Stimulated activated effector memory CD8-positive, alpha-beta T cell treated with anti-CD3 and anti-CD28 coated beads, Interleukin-12 subunit alpha, Interleukin-12 subunit beta, amount 100 ng/mL, for 72 hours (primary cell): ENCODE results near the gene SYT7.
"Not testable (repeated sequence)": the region's sequence is repeated elsewhere in the genome, so short reads cannot be mapped to it uniquely, and the experiment has no call there.

Experiments used
- ATAC-seq: fragments of 150-1000 bp; cut with Tn5 transposase; 2 replicates; pipeline ENCODE4 v1.10.0; 2021
- DNase-seq, 2 donors: peaks; one replicate each; pipeline ENCODE4 v3.0.0; 2021 to 2022; ENCODE audit warnings: low spot score in 2 of 2
- H3K27ac Mint-ChIP-seq: one replicate; pipeline ENCODE4 v1.8.0; 2022; ENCODE audit warnings: mild to moderate bottlenecking, mixed read lengths
- H3K36me3 Mint-ChIP-seq: one replicate; pipeline ENCODE4 v1.8.0; 2022; ENCODE audit warnings: mild to moderate bottlenecking, mixed read lengths
- H3K4me1 Mint-ChIP-seq: one replicate; pipeline ENCODE4 v1.8.0; 2022; ENCODE audit warnings: mixed read lengths
- H3K4me3 Mint-ChIP-seq: one replicate; pipeline ENCODE4 v1.8.0; 2022; ENCODE audit warnings: mild to moderate bottlenecking, mixed read lengths
- H3K9me3 Mint-ChIP-seq: one replicate; pipeline ENCODE4 v1.8.0; 2022; ENCODE audit warnings: mixed read lengths

The SYT7 gene, protein sequence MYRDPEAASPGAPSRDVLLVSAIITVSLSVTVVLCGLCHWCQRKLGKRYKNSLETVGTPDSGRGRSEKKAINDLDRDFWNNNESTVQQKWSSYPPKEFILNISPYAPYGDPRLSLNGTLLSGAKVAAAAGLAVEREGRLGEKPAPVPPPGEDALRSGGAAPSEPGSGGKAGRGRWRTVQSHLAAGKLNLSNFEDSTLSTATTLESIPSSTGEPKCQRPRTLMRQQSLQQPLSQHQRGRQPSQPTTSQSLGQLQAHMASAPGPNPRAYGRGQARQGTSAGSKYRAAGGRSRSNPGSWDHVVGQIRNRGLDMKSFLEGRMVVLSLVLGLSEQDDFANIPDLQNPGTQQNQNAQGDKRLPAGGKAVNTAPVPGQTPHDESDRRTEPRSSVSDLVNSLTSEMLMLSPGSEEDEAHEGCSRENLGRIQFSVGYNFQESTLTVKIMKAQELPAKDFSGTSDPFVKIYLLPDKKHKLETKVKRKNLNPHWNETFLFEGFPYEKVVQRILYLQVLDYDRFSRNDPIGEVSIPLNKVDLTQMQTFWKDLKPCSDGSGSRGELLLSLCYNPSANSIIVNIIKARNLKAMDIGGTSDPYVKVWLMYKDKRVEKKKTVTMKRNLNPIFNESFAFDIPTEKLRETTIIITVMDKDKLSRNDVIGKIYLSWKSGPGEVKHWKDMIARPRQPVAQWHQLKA

GRCh38 chr11:61581030-61581928 lies at the start of gene SYT7:
Gene SYT7, minus strand, starts transcription at chr11:61581076. Its CDS starts 256 bp downstream, at chr11:61580820.
- ATAC-seq (peak; percentile 87), DNase-seq (peak; percentile 100)
- H3K4me3 Mint-ChIP-seq: peak within 1 kb of the TSS; percentile 72
- H3K27ac Mint-ChIP-seq: peak within 1 kb of the TSS; percentile 64
- H3K36me3 Mint-ChIP-seq: peaks cover 9% of the 10 kb centered on the region
- H3K9me3 Mint-ChIP-seq: no peaks in the 10 kb centered on the region
- H3K4me1 Mint-ChIP-seq: peaks cover 11% of the 10 kb centered on the region

- peak overlapping the region; percentile 12 for H3K27ac Mint-ChIP-seq
- H3K4me3 Mint-ChIP-seq: no peak overlapping the region
- no peak for DNase-seq
- ATAC-seq: no peak
- no peaks in the 10 kb centered on the region for H3K9me3 Mint-ChIP-seq
- no peaks in the 10 kb centered on the region for H3K36me3 Mint-ChIP-seq
- peaks cover 10% of the 10 kb centered on the region for H3K4me1 Mint-ChIP-seq
Observed at GRCh38 chr11:61630089-61630488, 49.2 kb upstream of the SYT7 start.

GRCh38 chr11:61629082-61629833 lies 48.4 kb upstream of the SYT7 start:
- Mint-ChIP-seq H3K4me3 (no peak overlapping the region), H3K36me3 (no peaks in the 10 kb centered on the region), H3K27ac (no peak overlapping the region), H3K4me1 (peaks cover 10% of the 10 kb centered on the region), H3K9me3 (no peaks in the 10 kb centered on the region)
- DNase-seq (no peak), ATAC-seq (no peak)

DNA sequence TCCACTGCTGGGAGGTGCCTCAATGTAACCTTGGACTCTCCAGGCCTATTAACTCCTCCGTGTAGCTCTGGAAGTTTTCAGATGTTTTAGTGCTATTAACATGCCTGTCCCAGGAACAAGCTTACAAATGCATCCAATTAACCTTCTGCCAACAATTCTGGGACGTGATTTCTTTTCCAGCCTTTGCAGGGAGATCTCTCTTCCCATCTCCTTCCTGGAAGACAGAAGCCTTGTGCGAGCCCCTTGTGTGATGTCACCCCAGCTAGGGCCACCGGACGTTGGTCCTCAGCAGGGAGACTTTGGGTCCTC lies 47.7 kb upstream of the SYT7 start:
- ATAC-seq (no peak), DNase-seq (no peak)
- no peak overlapping the region for H3K4me3 Mint-ChIP-seq
- H3K4me1 Mint-ChIP-seq: peaks cover 10% of the 10 kb centered on the region
- H3K27ac Mint-ChIP-seq: no peak overlapping the region
- H3K36me3 Mint-ChIP-seq: no peaks in the 10 kb centered on the region
- no peaks in the 10 kb centered on the region for H3K9me3 Mint-ChIP-seq

DNA sequence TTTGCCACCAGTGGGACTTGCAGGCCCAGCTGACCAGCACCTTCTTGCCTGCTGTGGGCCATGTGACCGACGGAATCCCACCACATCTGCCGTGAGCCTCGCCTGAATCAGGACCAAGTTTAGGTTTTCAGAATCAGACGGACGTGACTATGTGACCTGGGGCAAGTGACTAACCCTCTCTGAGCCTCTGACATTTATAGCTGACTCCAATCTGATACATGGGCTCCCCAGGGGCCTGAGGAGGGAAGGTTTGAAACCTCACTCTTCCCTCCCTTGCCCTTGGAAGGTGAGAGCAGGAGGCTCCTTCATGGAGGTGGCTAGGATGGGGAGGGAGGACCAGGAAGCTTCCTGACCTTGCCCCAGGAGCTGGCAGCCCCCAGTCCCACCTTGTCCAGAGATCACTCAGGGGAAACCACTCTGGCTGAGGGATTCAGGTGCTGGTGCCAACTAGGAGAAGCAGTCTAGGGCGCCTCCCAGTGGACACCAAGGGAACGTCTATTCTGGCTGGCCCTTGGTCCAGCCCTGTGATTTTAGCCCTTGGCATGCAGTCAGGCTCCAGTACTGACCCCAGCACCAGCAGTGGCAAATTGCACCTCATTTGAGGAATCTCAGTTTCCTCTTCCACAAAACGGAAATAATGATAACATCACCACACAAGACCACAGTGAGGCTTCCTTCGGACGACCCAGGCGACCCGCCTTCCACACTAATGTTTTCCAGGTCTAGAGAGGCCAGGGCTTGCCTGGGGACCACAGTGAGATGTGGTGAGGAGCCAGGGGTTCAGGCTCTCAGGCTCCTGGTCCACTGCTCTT lies 47.2 kb upstream of the SYT7 start:
- ATAC-seq (peak; percentile 47), DNase-seq (peak; percentile 21 to 60)
- H3K9me3 Mint-ChIP-seq: no peaks in the 10 kb centered on the region
- no peak overlapping the region for H3K4me3 Mint-ChIP-seq
- no peaks in the 10 kb centered on the region for H3K36me3 Mint-ChIP-seq
- H3K4me1 Mint-ChIP-seq: peaks cover 10% of the 10 kb centered on the region
- H3K27ac Mint-ChIP-seq: no peak overlapping the region

- no peak overlapping the region for H3K27ac Mint-ChIP-seq
- ATAC-seq (no peak), DNase-seq (no peak)
- H3K4me1 Mint-ChIP-seq: peaks cover 10% of the 10 kb centered on the region
- H3K9me3 Mint-ChIP-seq: no peaks in the 10 kb centered on the region
- H3K4me3 Mint-ChIP-seq: no peak overlapping the region
- H3K36me3 Mint-ChIP-seq: no peaks in the 10 kb centered on the region
Observed at GRCh38 chr11:61626580-61627380, 45.9 kb upstream of the SYT7 start.

DNA sequence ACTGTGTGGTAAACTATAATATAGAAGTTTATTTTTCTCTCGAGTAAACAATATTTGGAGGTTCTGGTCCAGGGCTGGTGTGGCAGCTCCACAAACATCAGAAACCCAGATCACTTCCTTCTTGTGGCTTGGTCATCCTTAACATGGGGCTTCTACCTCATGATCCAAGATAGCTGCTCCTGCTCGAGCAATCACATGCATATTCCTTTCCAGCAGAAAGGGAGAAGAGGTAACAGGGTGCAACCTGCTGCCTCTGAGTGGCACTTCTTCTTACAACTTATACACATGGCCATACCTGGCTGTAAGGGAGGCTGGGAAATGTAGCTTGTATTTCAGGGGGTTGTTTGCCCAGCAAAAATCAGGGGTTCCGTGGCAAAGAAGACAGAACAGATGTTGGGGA lies 44.6 kb upstream of the SYT7 start:
- Mint-ChIP-seq H3K4me3 (no peak overlapping the region), H3K9me3 (no peaks in the 10 kb centered on the region), H3K4me1 (peaks cover 10% of the 10 kb centered on the region)

GRCh38 chr11:61621917-61622585 lies 41.2 kb upstream of the SYT7 start:
- Mint-ChIP-seq H3K27ac (no peak overlapping the region), H3K4me3 (no peak overlapping the region), H3K36me3 (no peaks in the 10 kb centered on the region), H3K4me1 (no peaks in the 10 kb centered on the region), H3K9me3 (no peaks in the 10 kb centered on the region)
- no peak for DNase-seq
- ATAC-seq: peak; percentile 21

More for the DNA sequence above, 44.6 kb upstream of the SYT7 start:
- H3K27ac Mint-ChIP-seq: no peak overlapping the region
- H3K36me3 Mint-ChIP-seq: no peaks in the 10 kb centered on the region
- DNase-seq (no peak), ATAC-seq (no peak)

- DNase-seq (no peak), ATAC-seq (no peak)
- Mint-ChIP-seq H3K27ac (no peak overlapping the region), H3K4me1 (no peaks in the 10 kb centered on the region), H3K36me3 (no peaks in the 10 kb centered on the region), H3K9me3 (no peaks in the 10 kb centered on the region), H3K4me3 (no peak overlapping the region)
Observed at GRCh38 chr11:61619471-61620226, 38.8 kb upstream of the SYT7 start.

DNA sequence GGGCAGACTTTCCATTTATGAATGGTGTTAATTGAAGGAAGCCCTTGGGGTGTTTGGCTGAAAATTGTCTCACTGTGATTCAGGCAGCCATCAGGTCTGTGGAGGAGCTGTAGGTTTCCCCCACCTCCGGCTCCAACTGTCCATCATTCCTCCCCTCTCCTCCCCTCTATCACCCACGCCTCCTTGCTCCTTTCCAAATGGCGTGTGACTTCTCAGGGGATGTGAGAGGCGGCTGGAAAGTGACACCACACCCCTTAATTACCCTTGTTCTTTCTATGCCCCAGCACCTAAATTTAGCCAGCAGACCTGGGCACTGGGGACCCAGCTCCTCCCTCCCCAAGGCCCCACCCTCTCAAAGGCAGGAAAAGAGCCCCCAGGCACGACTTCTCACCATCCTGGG lies 38.1 kb upstream of the SYT7 start:
- no peak overlapping the region for H3K4me3 Mint-ChIP-seq
- H3K27ac Mint-ChIP-seq: no peak overlapping the region
- H3K36me3 Mint-ChIP-seq: no peaks in the 10 kb centered on the region
- ATAC-seq: no peak
- no peaks in the 10 kb centered on the region for H3K4me1 Mint-ChIP-seq
- DNase-seq: no peak
- H3K9me3 Mint-ChIP-seq: no peaks in the 10 kb centered on the region

DNA sequence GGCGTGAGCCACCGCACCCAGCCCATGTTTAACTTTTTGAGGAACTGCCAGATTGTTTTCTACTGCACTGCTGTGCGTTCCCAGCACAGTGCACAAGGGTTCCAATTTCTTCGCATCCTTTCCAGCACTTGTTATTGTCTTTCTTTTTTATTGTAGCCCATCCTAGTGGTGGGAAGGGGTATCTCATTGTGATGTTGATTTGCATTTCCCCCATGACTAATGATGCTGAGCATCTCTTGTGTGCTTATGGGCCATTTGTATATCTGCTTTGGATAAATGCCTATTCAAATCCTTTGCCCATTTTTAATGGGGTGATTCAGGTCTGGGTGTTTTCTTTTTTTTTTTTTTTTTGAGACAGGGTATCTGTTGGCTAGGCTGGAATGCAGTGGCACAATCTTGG lies 36.6 kb upstream of the SYT7 start:
- ATAC-seq (no peak), DNase-seq (no peak)
- no peaks in the 10 kb centered on the region for H3K9me3 Mint-ChIP-seq
- H3K27ac Mint-ChIP-seq: no peak overlapping the region
- H3K36me3 Mint-ChIP-seq: no peaks in the 10 kb centered on the region
- H3K4me3 Mint-ChIP-seq: no peak overlapping the region
- H3K4me1 Mint-ChIP-seq: no peaks in the 10 kb centered on the region

DNA sequence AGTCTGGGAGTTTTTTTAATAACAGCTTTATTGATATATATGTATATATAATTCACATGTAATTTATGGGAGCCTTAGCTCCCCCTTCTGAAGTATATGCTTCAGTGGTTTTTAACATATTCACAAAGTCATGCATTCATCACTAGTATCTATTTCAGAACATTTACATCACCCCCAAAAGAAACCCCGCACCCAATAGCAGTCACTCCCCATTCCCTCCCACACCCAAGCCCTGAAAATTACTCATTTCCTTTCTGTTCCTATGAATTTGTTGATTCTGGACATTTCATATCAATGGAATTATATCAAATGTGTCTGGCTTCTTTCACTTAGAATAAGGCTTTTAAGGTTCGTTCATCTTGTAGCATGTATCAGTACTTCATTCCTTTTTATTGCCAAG lies 35.6 kb upstream of the SYT7 start:
- Mint-ChIP-seq H3K4me3 (no peak overlapping the region), H3K36me3 (no peaks in the 10 kb centered on the region), H3K9me3 (no peaks in the 10 kb centered on the region), H3K4me1 (no peaks in the 10 kb centered on the region), H3K27ac (no peak overlapping the region)
- no peak for ATAC-seq
- DNase-seq: no peak

- H3K27ac Mint-ChIP-seq, H3K4me1 Mint-ChIP-seq, H3K36me3 Mint-ChIP-seq, DNase-seq, H3K9me3 Mint-ChIP-seq, H3K4me3 Mint-ChIP-seq, ATAC-seq: not testable (repeated sequence)
Observed at GRCh38 chr11:61614782-61615181, 33.9 kb upstream of the SYT7 start.
